HG03342 (cell line): ENCODE data around the gene ADM2.
"Not testable (repeated sequence)": the region's sequence is repeated elsewhere in the genome, so short reads cannot be mapped to it uniquely, and the experiment has no call there.

ENCODE experiments used
- ATAC-seq: cut with Tn5 transposase; IDR thresholded peaks from one replicate; pipeline ENCODE4 v1.9.1; 2021; ENCODE audit warnings: mild to moderate bottlenecking, moderate library complexity; ENCODE audit not compliant: unreplicated experiment

The ADM2 gene

GRCh38 chr22:50505276-50505775 lies 24.0 kb downstream of the ADM2 start:
- ATAC-seq = no peak

DNA sequence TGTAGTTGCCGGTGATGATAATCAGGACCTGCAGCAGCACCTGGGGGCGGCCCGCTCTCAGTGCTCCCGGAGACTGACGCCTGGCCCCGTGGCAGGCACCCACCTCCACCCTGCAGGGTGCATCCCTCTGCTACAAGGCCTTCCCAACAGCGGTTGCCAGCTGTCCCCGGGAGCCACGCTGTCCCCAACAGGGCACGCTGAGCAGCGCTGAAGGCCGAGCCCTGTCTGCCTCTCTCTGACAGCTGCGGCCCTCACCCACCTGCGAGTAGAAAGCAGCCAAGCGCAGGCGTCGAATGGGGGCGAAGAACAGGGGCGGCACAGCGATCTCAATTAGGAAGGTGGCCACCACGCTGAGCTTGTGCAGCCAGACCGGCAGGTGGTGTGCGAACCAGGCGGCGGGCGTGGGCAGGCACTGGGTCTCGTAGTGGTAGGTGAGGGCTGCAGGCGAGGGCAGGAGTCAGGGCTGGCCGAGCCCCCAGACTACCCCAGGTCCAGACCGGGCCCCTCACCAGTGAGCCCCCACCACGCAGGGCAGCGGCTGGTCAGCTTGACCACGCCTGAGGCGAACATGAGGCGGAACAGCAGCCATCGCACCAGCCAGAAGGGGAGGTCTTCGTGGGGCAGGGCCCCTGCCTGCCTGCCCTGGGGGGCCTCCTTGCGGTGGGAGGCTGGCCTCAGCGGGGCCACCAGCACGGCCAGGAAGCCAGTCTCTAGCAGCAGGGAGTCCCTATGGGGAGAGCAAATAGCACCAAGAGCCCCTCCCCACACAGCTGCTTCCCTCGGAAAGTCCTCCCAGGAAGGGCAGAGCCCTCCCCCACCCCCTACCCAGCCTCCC lies 24.6 kb downstream of the ADM2 start:
- no peak for ATAC-seq

DNA sequence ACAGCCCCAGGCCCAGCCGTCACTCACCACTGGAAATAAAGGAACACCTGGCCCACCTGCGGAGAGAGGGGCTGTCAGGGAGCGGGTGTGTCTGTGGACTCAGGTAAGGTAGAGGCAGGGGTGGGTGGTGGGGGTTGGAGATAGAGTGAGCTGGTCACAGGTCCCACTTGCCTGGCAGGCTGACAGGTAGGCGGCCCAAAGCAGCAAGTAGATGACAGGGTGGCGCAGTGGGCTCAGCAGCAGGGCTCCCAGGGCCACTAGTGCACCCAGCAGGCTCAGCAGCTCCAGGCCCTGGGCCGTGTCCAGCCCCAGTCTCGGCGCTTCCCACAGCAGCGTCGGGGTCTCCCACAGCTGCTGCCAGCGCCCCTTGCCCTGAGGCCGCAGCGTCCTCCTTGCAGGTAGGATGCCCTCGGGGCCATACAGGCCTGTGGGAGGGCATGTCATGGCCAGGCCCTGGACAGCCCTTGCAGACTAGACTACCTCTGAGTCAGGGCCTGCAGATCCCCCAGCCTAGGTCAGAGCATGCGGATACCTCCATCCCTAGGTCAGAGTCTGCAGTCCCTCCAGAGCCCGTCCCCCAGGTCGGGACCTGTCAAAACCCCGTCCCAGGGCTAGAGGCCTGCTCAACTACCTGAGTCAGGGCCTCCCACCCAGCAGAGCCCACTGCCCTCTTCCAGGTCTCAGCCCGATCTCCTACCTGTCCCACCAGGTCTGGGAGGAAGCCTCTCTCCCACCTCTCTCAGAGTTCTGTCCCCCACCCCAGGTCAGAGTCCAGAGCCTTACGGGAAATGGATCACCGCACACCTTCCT lies 25.5 kb downstream of the ADM2 start:
- no peak for ATAC-seq

- ATAC-seq = peak; percentile 42
Measured at GRCh38 chr22:50507421-50507990, 26.2 kb downstream of the ADM2 start, which contains the start of gene LMF2. LMF2 (minus strand) TSS chr22:50507702; CDS start chr22:50507675, 27 bp downstream.

GRCh38 chr22:50507991-50508884 lies 26.9 kb downstream of the ADM2 start, which contains the start of gene NCAPH2:
NCAPH2 (plus strand) TSS chr22:50508224; CDS start chr22:50508338, 114 bp downstream.
- peak; percentile 63 for ATAC-seq

DNA sequence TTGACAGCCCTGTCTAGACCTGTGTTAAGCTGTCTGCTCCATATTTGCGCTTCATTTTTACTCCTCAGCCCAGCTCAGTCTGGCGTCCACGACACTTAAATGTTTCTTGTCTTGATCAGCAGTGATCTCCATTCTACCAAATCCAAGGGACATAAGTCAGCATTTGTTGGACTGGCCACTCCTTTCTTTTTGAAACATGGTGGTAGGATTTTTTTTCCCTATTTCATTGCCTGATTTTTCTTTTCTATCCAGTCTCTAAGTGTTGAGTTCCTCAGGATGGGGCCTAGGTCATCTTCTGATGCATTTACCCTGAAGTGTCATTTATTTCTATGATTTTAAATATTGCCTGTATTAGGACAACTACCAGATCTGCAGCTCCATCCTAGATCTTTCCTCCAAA lies 27.6 kb downstream of the ADM2 start:
- ATAC-seq = no peak

GRCh38 chr22:50513175-50513574 lies 31.8 kb downstream of the ADM2 start:
- ATAC-seq = no peak

DNA sequence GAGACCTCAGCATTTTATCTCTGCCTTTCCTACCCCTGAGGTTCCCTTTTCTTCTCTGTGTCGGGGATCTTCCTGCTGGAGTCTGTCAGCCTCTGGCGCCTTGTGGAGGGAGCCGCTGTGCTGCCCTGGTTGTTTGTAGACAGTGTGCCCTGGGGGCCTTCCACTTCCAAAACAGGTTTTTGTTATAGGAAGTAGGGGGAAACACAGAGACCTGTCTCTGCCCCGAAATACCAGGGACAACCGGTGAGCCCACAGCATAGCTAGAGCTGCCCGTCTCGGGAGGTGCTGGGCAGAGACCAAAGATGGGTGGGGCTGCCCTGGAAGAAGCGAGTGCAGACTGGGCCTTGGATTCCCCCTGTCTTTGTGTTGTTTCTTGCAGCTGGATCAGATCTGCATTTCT lies 34.7 kb downstream of the ADM2 start:
- no peak for ATAC-seq

DNA sequence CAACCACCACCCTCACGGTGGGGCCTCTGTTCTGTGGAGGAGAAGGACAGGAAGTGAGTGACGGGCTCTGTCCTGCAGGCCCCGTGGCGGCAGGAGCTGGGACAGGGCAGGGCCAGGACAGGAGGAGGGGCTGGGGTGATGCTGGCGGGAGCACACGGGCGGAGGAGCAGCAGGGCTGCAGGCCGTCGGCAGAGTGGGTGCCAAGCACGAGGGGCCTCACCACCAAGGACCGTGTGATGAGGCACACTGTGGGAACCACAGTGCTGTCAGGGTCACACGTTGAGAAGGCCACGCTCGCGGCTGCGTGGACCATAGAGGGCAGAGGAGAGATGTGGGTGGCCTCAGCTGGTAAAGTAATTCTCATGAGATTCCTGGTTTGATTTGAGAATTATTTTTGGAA lies 35.5 kb downstream of the ADM2 start:
- ATAC-seq = no peak

GRCh38 chr22:50517495-50518260 lies 36.3 kb downstream of the ADM2 start:
- no peak for ATAC-seq

- ATAC-seq = no peak
Measured at GRCh38 chr22:50518606-50519005, 37.3 kb downstream of the ADM2 start.

DNA sequence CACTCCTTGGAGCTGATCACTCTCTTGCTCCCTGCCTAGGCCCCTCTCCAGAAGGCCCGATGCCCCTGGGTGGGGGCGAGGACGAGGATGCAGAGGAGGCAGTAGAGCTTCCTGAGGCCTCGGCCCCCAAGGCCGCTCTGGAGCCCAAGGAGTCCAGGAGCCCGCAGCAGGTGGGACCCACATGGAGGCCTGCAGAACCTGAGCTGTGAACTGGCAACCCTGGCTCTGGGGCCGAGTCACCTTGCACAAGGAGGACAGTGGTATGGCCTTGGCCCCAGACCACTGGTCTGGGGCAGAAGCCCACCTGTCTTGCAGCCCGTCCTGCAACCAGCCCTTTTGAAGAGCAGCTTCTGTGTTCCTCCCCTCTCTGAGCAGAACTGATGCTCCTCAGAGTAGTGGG lies 37.8 kb downstream of the ADM2 start:
- ATAC-seq = no peak

DNA sequence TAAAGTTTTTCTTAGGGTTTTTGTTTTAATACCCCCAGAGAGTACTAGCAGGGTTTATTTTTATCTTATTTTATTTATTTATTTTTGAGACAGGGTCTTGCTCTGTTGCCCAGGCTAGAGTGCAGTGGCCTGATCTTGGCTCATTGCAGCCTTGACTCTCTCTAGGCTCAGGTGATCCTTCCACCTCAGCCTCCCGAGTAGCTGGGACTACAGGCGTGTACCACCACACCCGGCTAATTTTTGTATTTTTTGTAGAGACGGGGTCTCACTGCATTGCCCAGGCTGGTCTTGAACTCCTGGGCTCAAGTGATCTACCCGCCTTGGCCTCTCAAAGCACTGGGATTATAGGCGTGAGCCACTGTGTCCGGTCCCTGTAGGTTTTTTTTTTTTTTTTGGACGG lies 38.8 kb downstream of the ADM2 start:
- not testable (repeated sequence) for ATAC-seq

GRCh38 chr22:50520826-50521453 lies 39.6 kb downstream of the ADM2 start:
- no peak for ATAC-seq

DNA sequence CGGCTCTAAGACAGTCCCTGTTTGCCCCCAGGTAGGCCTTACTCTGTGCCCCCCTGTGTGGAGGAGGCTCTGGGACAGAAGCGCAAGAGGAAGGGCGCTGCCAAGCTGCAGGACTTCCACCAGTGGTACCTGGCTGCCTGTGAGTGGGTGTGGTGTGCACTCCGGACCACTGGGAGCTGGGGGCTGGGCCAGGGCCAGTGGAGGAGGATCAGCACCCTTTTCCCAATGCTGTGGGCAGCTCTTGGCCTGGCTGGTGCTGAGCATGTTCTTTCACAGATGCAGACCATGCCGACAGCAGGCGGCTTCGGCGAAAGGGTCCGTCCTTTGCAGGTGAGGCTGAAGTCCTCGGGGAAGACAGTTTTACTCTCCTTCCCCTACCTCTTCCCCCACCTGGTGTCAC lies 40.4 kb downstream of the ADM2 start:
- no peak for ATAC-seq

- no peak for ATAC-seq
Measured at GRCh38 chr22:50522208-50522805, 41.0 kb downstream of the ADM2 start.

DNA sequence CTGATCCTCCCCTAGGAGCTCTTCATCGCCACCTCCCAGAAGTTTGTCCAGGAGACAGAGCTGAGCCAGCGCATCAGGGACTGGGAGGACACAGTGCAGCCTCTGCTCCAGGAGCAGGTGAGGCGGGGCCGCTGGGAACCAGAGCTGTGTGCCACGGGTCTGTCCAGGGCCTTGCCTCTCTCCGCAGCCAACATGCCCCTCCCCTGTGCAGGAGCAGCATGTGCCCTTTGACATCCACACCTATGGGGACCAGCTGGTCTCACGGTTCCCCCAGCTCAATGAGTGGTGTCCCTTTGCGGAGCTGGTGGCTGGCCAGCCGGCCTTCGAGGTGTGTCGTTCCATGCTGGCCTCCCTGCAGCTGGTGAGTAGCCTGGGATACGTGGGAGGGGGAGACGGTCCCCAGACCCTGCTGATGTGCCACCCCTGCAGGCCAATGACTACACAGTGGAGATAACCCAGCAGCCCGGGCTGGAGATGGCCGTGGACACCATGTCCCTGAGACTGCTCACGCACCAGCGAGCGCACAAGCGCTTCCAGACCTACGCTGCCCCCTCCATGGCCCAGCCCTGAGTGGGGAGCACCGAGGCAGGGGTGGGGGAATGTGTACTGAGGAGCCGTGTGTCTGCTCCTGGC lies 41.6 kb downstream of the ADM2 start:
- no peak for ATAC-seq

DNA sequence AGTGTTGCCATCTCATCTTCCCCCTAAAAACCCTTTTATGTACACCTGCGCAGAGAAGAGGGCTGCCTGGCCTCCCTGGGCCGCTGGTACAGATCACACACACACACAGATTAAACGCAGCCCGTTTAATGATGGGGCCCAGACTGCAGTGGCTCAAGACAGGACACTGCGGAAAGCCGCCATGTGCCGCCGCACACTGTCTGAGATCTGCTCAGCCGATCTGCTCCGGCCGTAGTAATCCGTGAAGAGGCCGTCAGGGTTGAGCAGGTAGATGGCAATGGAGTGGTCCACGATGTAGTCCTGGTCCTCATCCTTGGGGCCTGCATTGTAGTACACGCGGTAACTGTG lies 42.1 kb downstream of the ADM2 start:
- ATAC-seq = no peak
